NCI-H2171 treated with DMSO at 0.1 percent for 48 hours (cell line): ENCODE results near the gene IKBKG.
"Not testable (repeated sequence)": the region's sequence is repeated elsewhere in the genome, so short reads cannot be mapped to it uniquely, and the experiment has no call there.

Source experiments
- DNase-seq: peaks from one replicate; lab custom pipeline; 2025; lab: John Stamatoyannopoulos, UW

The IKBKG gene

DNA sequence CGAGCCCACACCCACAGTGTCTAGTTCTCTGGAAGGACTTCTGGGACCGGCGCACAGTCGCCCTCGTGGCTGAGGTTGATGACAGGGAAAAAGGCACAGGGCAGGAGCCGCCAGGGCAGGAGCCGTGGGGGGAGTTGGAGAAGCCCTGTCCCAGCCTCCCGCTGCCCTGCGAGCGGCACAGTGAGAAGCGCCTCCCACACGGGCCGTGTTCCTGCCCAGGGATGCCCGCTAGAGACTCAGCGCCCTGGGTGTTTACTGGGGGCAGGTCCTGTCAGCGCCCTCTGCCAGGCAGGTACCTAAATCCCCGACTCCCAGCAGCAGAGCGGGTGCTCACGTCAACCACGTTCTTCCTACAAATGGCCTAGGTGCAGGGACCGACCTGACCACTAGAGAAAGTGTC lies 11.5 kb downstream of the IKBKG start:
- DNase-seq: not testable (repeated sequence)

DNA sequence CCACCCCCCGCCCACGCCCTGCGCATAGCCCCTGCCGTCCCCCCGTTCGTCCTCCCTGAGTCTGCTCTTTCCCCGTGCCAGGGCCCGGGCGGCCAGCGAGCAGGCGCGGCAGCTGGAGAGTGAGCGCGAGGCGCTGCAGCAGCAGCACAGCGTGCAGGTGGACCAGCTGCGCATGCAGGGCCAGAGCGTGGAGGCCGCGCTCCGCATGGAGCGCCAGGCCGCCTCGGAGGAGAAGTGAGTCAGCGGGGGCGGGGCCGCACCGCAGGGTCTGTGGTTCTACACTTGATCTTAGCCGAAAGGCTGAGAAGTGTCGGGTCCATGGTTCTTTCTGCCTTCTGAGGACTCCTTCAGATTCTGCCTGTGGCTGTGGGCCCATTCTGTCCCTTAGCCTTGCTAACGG lies 12.9 kb downstream of the IKBKG start:
- DNase-seq: not testable (repeated sequence)

DNA sequence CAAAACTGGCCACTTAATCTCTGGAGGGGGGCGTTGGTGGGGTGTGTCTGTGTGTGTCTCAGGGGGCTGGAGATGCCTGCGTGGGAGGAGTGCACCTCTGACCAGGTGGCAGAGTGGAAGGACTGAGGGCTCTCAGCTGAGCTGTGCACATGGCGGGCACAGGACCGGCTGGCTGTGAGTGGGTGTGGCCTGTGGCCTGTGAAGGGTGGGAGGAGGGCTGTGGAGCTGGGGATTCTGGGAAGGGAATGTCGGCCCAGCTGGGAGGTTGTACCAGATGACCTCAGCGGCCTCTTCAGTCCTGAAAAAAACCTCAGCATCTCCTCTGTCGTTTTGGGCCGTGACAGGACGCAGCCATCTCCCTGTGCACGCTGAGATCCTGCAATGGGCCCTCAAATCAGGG lies 14.9 kb downstream of the IKBKG start:
- DNase-seq: not testable (repeated sequence)

DNA sequence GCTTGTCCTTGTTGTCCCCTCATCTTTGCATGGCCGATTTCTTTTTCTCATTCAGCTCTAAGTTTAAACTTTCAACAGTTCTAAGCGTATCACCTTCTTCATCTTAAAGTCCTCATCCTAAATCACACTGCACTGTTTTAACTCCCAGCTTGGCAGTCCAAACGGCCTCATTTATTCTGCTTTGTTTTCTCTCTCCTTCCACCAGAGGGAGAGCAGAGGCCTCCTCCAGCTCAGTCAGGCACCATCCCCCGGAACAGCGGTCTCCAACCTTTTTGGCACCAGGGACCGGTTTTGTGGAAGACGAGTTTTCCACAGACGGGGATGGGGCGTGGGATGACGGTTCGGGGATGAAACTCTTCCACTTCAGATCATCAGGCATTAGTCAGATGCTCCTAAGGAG lies 22.9 kb downstream of the IKBKG start:
- DNase-seq: not testable (repeated sequence)

DNA sequence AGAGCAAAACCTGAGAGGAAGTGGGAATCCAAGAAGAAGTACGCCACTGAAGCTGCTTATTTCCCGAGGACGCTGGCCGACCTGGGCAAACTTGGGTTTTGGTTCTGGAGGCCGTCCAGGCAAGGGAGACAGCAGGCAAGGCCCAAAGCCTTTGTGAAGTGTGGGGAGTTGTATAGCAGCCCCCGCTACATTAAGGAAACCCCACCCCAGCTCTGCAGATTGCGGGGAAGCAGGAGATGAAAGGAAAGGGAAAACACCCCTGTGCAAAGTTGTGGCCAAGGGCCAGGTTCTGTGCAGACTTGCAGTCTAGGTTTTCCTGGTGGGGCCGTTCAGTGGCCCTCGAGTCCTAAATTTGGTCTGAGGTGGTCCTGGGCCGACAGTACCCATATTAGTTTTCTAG lies 25.6 kb downstream of the IKBKG start:
- DNase-seq: not testable (repeated sequence)

- DNase-seq: not testable (repeated sequence)
Observed at GRCh38 chrX:154575076-154575475, 27.7 kb downstream of the IKBKG start.

DNA sequence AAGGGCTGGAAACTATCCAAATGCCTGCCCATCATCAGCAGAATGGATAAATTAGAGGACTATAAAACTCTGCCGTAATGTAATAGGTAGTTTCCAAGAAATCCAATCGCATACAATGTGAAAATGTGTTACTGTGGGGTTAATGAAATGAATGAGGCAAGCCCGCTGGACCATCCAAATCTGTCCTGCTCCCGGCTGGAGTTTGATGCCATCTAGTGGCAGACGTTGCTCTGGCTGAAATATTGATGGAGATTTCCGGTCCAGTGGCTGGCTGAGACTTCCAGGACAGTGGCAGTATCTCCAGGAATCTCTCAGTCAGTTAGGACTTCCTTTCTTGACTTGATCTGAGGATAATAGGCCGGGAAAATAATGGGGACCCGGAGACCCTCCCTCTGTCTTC lies 35.6 kb downstream of the IKBKG start:
- DNase-seq: not testable (repeated sequence)

GRCh38 chrX:154584585-154585183 lies 37.3 kb downstream of the IKBKG start, which contains the start of gene CTAG1A:
Gene CTAG1A (plus strand): TSS chrX:154585133. CDS start chrX:154585207, 74 bp downstream.
- not testable (repeated sequence) for DNase-seq

GRCh38 chrX:154590415-154590814 lies 43.0 kb downstream of the IKBKG start:
- DNase-seq: not testable (repeated sequence)

GRCh38 chrX:154592505-154592904 lies 45.1 kb downstream of the IKBKG start:
- no peak for DNase-seq

- DNase-seq: no peak
Observed at GRCh38 chrX:154593201-154593600, 45.8 kb downstream of the IKBKG start.

GRCh38 chrX:154594491-154594890 lies 47.1 kb downstream of the IKBKG start:
- DNase-seq: no peak

DNA sequence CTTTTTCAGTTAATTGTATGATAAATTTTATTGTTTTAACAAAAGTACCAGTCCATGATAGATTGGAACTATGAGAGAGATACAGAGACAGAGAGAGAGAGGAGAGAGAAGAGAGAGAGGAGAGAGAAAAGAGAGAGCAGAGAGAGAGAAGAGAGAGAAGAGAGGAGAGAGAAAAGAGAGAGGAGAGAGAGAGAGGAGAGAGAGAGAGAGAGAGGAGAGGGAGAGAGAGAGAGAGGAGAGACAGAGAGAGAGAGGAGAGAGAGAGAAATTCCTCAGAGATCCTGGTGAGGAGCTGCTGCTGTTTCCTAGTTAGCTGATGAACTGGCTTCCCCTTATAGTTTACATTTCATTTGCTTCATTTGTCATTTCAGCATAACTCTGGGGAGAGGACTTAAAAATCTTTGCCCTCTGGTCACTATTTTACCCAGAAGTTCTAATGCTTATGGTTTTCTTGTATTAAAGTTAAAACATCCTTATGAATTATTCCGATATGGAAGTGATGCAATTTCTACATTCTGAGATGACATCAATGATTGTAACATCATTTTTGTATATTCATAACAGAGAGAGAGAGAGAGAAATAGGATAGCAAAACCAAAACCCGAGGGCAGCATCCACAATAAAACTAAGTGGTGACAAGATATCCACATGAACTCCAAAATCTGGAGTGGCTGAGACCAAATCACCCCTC lies 48.3 kb downstream of the IKBKG start:
- no peak for DNase-seq

GRCh38 chrX:154596290-154596929 lies 49.0 kb downstream of the IKBKG start:
- no peak for DNase-seq

GRCh38 chrX:154597221-154597620 lies 49.8 kb downstream of the IKBKG start:
- DNase-seq: no peak

- no peak for DNase-seq
Observed at GRCh38 chrX:154598656-154599055, 51.2 kb downstream of the IKBKG start.

- DNase-seq: no peak
Observed at GRCh38 chrX:154599531-154599930, 52.1 kb downstream of the IKBKG start.

GRCh38 chrX:154600759-154601374 lies 53.4 kb downstream of the IKBKG start:
- no peak for DNase-seq

- no peak for DNase-seq
Observed at GRCh38 chrX:154602226-154602625, 54.8 kb downstream of the IKBKG start.

- no peak for DNase-seq
Observed at GRCh38 chrX:154602766-154603437, 55.5 kb downstream of the IKBKG start.

DNA sequence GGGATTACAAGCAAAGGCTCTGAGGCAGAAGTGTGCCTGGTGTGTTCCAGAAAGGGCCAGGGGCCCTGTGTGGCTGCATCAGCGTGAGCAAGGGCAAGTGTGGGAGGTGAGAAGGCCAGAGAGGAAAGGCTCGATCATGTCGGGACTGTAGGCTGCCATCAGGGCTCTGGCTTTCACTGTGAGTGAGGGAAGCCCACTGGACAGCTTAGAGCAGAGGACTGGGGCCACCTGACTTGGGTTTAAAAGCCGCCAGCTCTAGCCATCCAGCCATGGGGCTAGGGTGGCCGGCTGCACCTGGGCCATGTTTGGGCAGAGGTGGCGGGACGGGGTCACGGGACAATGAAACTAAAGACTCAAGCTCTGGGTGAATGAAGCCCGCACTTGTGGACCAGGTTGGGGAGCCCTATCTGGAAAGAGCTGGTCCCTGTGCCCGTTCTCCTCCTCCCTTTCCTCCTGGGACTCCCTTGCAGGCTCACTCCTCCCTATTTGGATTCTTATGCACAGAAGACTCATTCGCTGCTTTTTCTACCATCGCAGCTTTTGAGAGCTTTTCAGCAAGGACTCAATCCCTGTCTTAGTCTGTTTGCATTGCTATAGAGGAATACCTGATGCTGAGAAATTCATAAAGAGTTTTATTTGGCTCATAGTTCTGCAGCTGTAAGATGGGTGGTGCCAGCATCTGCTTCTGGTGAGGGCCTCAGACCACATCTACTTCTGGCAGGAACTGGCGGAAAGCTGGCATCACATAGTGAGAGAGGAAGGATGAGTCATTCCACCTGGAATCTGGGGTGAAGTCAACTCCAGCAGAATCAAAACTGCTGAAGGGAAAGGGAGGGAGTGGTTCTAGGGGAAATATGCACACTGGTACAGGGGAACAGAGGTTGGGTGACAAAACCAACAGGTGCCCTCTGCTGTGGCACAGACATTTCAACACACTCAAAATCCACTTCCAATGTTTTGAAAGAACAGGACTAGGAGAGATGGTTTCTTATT lies 56.3 kb downstream of the IKBKG start:
- DNase-seq: no peak
